Spleen (tissue), 3 donors: ENCODE measurements around the gene SLC38A11.
"Not testable (repeated sequence)": the region's sequence is repeated elsewhere in the genome, so short reads cannot be mapped to it uniquely, and the experiment has no call there.

Source experiments
- POLR2A ChIP-seq, 3 donors: fragments of 450-650 bp; IDR thresholded peaks; one replicate each; pipeline ENCODE4 v1.5.1; 2017; ENCODE audit warnings: antibody characterized with exemption in 3 of 3, mild to moderate bottlenecking in 1 of 3
- POLR2AphosphoS5 ChIP-seq, 3 donors: sonication (generic); formaldehyde crosslinking; IDR thresholded peaks; one replicate each; pipeline ENCODE4 v1.5.1; 2017; ENCODE audit warnings: antibody characterized with exemption in 3 of 3

- TF ChIP-seq POLR2AphosphoS5, POLR2A (IDR thresholded peaks at IDR 0.05): not testable (repeated sequence)
Observed at GRCh38 chr2:164988805-164989204, 33.5 kb upstream of the SLC38A11 start.
